Bone marrow (tissue), 2 donors: Measurements from ENCODE around the gene FAM168A.
"Not testable (repeated sequence)": the region's sequence is repeated elsewhere in the genome, so short reads cannot be mapped to it uniquely, and the experiment has no call there.

Experiments used
- DNase-seq, 2 donors: peaks; one replicate each; lab custom pipeline; 2025; lab: John Stamatoyannopoulos, UW

FAM168A gene

GRCh38 chr11:73596547-73596946 lies 1.4 kb downstream of the FAM168A start:
- no peak for DNase-seq

- DNase-seq: no peak
Measured at GRCh38 chr11:73592640-73593039, 5.3 kb downstream of the FAM168A start.

GRCh38 chr11:73591743-73592142 lies 6.2 kb downstream of the FAM168A start:
- no peak for DNase-seq

GRCh38 chr11:73590991-73591390 lies 6.9 kb downstream of the FAM168A start:
- DNase-seq: no peak

GRCh38 chr11:73586791-73587190 lies 11.1 kb downstream of the FAM168A start:
- DNase-seq: no peak

GRCh38 chr11:73585834-73586575 lies 11.9 kb downstream of the FAM168A start:
- no peak for DNase-seq

- DNase-seq: no peak
Measured at GRCh38 chr11:73584831-73585230, 13.1 kb downstream of the FAM168A start.

GRCh38 chr11:73582653-73583052 lies 15.3 kb downstream of the FAM168A start:
- no peak for DNase-seq

- DNase-seq: not testable (repeated sequence)
Measured at GRCh38 chr11:73580749-73581148, 17.2 kb downstream of the FAM168A start.

GRCh38 chr11:73579641-73580434 lies 18.1 kb downstream of the FAM168A start:
- DNase-seq: no peak

GRCh38 chr11:73578592-73579185 lies 19.2 kb downstream of the FAM168A start:
- no peak for DNase-seq

- no peak for DNase-seq
Measured at GRCh38 chr11:73577496-73577917, 20.4 kb downstream of the FAM168A start.

GRCh38 chr11:73576185-73576614 lies 21.7 kb downstream of the FAM168A start:
- no peak for DNase-seq

- not testable (repeated sequence) for DNase-seq
Measured at GRCh38 chr11:73571982-73572381, 25.9 kb downstream of the FAM168A start.

- DNase-seq: no peak
Measured at GRCh38 chr11:73570415-73571114, 27.3 kb downstream of the FAM168A start.

- DNase-seq: no peak
Measured at GRCh38 chr11:73566977-73567755, 30.7 kb downstream of the FAM168A start.

- DNase-seq: no peak
Measured at GRCh38 chr11:73566422-73566821, 31.5 kb downstream of the FAM168A start.

GRCh38 chr11:73565804-73566203 lies 32.1 kb downstream of the FAM168A start:
- DNase-seq: no peak

- DNase-seq: no peak
Measured at GRCh38 chr11:73564903-73565302, 33.0 kb downstream of the FAM168A start.

GRCh38 chr11:73563539-73564200 lies 34.2 kb downstream of the FAM168A start:
- DNase-seq: no peak

- no peak for DNase-seq
Measured at GRCh38 chr11:73559743-73560142, 38.2 kb downstream of the FAM168A start.
